GM19452 (cell line): Measurements from ENCODE around the gene IFIT2.

Source experiments
- ATAC-seq: cut with Tn5 transposase; IDR thresholded peaks from one replicate; pipeline ENCODE4 v1.9.1; 2021; ENCODE audit not compliant: unreplicated experiment

Gene IFIT2

GRCh38 chr10:89337484-89337883, 35.6 kb downstream of the IFIT2 start:
- no peak for ATAC-seq

- no peak for ATAC-seq
These were observed 36.9 kb downstream of the IFIT2 start for GRCh38 chr10:89338713-89339112.

DNA sequence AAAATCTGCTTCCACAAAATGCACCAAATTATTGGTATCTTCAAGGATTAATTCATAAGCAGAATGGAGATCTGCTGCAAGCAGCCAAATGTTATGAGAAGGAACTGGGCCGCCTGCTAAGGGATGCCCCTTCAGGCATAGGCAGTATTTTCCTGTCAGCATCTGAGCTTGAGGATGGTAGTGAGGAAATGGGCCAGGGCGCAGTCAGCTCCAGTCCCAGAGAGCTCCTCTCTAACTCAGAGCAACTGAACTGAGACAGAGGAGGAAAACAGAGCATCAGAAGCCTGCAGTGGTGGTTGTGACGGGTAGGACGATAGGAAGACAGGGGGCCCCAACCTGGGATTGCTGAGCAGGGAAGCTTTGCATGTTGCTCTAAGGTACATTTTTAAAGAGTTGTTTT, 38.0 kb downstream of the IFIT2 start:
- no peak for ATAC-seq

DNA sequence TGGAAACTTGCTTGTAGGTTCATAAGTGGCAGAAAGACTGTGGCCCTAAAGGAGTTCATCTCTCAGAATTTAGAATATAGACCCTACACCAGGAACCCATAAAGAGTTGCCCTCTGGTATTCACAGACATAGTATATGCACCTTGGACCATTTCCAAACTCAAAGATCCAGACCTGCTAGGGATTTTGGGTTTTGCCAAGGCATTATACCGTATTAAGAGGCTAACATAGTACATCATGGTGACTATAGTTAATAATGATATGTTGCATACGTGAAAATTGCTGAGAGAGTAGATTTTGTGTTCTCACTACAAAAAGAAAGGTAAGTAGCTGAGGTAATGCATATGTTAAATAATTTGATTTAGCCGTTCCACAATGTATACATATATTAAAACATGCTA, 39.8 kb downstream of the IFIT2 start:
- ATAC-seq = no peak

DNA sequence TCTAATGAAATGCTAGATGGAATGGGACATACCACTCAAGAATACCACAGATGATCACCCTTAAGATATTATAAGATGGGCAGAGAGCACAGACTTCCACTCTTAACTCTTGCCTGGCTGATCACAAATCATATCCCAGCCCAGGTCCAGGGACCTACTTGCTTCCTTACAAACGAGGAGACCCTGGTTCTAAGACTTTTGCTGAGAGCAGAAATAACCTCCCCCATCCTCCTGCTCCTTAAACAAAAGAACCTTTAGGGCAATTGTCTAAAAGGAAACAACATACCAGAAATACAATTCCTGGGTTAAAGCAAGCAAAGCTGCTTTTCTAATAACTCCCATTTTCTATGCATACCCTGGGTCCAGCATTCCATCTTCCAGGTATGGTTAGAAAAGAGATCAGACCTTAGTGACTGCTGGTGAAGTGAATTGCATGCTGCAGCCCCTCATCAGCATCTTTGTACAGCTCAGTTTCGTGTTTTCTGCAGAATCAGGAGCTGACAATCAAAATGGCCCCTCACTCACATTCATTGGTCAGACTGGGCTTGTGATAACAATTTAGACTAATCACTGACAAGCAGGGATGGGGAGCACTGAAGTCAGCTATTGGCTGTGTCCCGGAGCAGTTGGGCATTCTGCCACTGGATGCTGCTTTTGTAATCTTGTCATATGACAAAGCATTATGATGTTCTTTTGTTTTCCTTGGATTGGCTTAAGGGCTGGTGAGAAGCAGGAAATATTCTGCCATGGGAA, 40.5 kb downstream of the IFIT2 start:
- no peak for ATAC-seq

DNA sequence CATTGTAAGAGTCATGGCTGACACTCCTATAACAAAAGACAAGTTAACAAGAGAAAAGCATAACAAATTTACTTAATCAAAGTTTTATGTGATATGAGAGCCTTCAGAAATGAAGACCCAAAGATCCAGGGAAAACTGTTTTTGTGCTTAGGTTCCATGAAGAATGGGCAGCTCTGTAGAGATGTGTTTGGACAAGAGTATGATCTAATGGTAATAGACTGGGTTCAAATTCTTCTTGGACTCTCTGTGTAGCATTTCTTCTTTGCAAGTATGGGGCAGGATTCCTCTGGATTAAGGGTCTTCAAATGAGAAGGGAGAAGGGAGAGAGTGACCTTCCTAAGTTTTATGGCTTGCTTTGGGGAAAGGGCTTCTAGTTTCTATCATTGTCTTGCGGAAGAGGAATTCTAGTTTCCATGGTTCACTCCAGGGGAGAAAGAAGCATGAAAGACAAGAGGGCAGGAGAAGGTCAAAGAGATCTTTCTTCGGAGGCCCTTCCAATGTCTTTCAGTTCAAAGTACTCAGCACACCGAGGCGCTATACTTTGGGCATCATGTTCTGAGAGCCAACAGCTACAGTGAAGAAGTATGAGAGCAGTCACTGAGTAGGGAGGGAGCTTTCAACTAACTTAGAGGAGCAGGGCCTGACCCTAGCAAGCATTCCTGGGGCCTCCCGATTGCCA, 41.4 kb downstream of the IFIT2 start:
- no peak for ATAC-seq

GRCh38 chr10:89344156-89344555, 42.3 kb downstream of the IFIT2 start:
- no peak for ATAC-seq

- no peak for ATAC-seq
These were observed 43.6 kb downstream of the IFIT2 start for GRCh38 chr10:89345367-89346000.

DNA sequence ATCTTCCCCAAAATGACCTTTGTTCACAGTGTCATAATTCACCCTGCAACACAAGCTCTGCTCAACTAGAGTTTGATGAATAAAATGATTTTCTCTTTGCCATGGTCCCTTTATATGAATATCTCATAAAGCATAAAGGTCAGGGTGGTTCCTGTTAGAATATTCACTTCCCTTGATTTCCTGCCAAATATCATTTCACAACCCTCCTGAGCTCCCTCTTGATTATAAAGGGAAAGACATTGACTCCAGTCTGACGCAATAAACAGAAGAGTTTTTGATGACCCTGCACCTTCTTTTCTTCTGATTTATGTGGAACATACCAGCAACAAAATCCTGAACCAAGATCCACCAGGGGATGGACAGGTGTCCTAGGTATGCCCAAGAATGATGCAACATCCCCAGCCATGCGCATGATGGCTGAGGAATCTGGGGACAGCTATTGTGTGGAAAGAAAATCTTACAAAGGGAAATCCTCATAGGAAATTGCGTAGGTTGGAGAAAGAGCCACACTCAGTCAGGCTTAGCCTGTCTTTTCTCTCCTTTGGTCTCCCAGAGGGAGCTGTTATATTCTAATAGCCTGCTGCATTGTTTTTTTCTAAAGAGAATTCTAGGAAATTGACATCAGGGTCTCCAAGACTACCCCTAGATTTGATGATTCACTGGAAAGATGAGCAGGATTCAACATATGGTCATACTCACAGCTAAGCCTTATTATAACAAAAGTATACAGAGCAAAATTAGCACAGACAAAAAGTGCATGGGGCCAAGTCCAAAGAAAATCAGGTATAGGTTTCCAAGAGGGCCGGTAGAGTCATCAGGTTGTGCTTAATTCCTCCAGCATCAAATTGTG, 44.8 kb downstream of the IFIT2 start:
- no peak for ATAC-seq

DNA sequence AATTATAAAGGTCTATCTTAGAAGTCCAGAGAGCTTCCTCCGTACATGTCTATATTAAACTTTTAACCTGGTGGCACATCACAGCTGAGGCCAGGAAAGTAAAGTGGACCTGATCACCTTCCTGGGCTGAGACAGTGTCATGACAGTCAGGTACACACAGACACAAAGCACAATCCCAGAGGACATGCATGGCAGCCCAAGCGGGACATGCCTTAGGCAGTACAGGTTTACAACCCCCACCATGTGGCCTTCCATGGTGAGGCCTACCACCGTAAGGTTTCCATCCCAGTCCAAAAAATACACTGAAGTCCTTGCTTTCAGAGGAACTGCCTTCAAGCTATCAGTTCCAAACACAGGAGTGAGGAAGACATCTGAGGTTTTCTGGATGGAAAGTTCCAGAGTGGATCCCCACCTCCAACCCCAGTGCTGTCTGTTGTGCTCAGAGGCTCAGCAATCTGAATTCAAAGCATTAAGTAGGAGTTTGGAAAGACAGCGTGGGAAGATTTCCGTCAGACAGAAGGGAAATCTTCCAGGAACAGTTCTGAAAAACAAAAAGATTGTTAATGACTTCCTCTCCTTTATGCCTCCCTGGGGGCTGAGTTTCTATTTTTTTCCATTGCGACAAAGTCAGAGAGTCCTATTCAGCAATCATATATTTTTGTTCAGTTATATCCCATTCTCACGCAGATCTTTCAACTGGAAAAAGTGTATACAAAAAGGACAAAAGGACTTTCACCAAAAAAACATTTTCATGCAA, 46.0 kb downstream of the IFIT2 start:
- ATAC-seq = no peak

- no peak for ATAC-seq
These were observed 46.6 kb downstream of the IFIT2 start for GRCh38 chr10:89348481-89348880.

- ATAC-seq = no peak
These were observed 47.1 kb downstream of the IFIT2 start for GRCh38 chr10:89348975-89349374.

GRCh38 chr10:89350631-89351315, 48.9 kb downstream of the IFIT2 start:
- ATAC-seq = peak; percentile 49

DNA sequence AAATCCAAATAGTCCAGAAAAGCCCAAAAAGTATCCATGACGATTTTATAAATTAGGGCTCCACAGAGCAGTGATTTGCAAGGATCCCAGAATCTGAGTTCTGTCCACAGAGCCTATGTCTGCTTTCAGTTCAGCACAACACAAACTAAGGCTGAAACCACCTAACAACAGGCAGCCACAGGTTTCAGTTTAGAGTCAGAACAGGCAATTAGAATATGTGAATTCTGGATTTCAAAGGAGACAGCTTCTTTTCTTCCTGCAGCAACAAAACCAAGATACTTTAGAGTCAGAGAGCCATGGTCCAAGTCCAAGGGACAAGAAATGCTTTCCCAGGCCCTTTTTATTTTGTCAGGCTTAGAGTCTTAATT, 49.5 kb downstream of the IFIT2 start:
- peak; percentile 87 for ATAC-seq

DNA sequence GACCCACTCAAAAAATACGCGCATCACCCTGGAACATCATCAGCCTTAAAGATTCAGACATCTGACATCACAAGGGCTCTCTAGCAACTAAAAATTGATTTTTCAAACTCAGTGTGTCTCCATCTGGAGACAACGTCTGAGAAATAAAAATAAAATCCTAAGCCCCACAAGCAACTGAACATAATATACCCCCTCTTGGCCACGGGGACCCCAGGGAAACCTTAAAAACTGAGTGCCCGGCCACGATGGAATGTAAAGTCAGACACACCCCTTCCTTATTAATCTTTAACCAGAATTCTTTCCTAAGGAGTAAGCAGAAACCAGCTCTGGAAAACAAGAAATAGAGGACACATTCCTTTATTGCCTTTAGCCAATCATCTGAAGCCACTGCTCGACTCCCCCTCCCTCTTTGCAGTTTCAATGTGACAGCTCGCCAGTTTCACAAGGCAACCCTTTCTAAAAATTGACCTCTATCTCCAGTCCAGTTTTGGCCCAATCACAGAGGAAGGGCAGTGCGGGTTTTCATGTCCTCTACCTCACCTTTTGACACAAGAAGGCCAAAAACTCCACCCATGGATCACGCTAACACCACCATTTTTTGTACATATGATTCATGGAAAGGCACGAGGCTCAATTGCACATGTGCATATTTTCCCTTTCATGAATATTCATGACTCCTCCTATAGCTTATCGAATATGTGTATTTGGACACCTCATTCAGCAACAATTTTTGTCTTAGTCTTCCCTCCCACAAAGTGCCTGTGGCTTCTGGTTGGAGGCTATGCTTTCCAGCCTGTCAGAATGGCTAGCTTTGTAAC, 50.1 kb downstream of the IFIT2 start:
- peak; percentile 5 for ATAC-seq

- no peak for ATAC-seq
These were observed 51.0 kb downstream of the IFIT2 start for GRCh38 chr10:89352802-89353201.

GRCh38 chr10:89355394-89355931, 53.6 kb downstream of the IFIT2 start:
- no peak for ATAC-seq

DNA sequence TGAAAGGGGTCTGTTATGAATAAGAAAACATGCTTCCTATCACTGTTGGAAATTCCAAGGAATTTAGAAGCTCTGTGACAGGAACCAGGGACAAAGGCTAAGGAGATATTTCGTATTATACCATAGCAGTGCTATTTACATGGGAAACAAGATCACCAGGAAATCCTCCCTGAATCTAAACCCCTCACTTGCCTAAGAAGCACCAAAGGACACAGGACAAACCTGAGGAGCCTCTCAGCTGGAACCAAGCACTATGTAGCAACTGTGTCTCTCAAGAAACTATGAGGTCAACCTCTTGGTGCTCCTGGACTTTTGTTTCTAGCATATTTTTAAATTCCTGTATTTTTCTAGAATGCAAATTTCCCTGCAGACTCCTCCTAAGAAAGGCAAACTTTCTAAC, 55.2 kb downstream of the IFIT2 start:
- ATAC-seq = no peak

DNA sequence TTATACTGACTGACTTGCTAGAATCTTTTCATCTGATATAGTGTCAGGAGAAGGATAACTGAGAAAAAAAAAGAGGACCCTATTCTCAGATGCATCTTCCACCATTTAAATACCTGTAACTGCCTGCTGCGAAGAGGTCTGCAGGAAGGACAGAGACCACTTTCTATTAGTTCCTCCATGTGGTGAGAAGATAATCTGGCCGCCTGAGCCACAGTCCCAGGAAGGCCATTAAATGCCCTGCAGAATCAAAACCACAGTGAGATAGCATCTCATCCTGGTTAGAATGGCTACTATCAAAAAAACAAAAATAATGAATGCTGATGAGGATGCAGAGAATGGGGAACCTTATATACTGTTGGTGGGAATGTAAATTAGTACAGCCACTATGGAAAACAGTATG, 56.1 kb downstream of the IFIT2 start:
- ATAC-seq = no peak
